ENCODE results near the gene TM6SF1.
"Not testable (repeated sequence)": the region's sequence is repeated elsewhere in the genome, so short reads cannot be mapped to it uniquely, and the experiment has no call there.

GRCh38 chr15:83069211-83069642, 38.2 kb upstream of the TM6SF1 start:
- not testable (repeated sequence) for TF ChIP-seq CTCF, POLR2A (IDR thresholded peaks at IDR 0.05)
